Stimulated activated CD8-positive, alpha-beta memory T cell treated with anti-CD3 and anti-CD28 coated beads, Interleukin-7, amount 100 ng/mL, for 24 hours (primary cell): ENCODE data around the gene JOSD1.

Experiments used
- DNase-seq: peaks from one replicate; pipeline ENCODE4 v3.0.0-alpha.2; 2020; ENCODE audit warnings: low read depth

JOSD1 gene

DNA sequence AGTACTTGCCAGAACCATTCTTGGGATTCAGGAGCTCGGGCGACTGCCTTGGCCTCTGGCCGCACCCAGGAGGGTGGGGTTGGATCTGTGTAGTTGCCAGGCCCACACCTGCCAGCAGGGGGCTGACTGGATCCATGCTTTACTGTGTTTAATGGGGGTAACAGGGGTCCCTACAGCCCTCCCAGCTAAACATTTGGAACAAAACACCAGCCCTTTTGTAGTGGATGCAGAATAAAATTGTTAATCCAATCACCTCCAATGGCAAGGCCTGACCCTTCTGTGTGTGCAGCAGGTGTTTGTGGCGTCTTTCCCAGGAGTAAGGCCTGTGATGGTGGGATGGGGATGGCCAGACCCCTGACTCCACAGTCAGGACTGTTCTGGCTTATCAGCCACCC, 32.6 kb upstream of the JOSD1 start:
- DNase-seq = no peak

DNA sequence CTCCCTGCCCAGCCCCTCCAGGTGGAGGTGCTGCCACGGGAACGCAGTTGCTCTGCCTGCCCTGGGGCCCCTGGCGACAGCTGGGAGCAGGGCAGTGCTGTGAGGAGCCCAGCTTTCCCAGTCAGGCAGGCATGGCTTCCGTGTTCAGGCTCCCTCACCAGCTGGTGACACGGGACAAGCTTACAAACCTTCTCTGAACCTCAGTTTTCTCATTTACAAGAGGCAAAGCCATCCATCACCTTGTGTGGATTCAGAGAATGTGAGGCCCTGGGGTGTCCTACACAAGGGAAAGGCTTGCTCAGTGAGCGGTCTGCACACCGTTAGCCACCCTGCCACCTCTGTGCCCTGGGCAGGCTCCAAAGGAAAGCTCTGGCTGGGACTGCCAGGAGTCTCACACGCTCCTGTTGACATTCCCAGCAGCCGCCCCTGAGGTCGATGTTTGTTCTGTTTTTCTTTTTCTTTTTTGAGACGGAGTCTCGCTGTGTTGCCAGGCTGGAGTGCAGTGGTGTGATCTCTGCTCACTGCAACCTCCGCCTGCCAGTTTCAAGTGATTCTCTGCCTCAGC, 31.6 kb upstream of the JOSD1 start:
- DNase-seq = no peak

DNA sequence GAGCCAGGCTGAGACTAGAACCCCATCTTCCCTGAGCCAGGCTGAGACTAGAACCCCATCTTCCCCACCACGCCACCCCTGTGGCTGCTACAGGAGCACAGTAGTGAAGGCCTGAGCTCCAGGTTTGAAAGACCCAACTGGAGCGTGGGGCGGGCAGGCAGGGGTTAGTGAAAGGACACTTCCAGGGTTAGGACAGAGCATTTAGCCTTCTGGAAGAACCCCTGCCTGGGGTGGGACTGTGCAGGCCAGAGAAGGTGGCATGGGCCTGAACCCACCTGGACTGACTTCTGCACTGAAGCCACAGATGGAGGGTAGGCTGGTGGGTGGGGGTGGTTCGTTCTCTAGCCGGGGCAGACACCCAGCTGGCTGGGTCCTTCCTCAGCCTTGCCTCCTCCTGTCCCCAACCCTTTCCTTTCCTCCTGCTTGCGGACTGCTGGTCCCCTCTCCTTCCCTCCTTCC, 31.0 kb upstream of the JOSD1 start:
- no peak for DNase-seq

DNA sequence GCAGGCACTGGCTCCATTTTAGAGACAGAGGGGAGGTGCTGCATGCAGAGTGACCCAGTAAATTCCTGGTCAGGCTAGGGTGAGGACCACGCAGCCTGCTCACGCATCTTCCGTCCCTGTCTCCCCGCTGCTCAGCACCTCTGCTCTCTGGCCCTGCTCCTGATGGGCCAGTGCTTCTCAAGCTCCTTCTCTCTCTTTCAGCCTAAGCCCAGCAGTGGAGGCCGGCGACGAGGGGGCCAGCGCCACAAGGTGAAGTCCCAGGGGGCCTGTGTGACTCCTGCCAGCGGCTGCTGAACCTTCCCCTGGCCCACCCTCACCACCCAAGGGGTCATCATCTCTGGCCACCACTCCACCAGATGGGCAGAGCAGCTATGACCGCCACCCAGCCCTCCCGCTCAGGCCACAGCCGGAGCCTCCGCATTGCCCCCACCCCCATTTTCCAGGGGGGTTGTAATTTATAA, 29.7 kb upstream of the JOSD1 start:
- DNase-seq = no peak

DNA sequence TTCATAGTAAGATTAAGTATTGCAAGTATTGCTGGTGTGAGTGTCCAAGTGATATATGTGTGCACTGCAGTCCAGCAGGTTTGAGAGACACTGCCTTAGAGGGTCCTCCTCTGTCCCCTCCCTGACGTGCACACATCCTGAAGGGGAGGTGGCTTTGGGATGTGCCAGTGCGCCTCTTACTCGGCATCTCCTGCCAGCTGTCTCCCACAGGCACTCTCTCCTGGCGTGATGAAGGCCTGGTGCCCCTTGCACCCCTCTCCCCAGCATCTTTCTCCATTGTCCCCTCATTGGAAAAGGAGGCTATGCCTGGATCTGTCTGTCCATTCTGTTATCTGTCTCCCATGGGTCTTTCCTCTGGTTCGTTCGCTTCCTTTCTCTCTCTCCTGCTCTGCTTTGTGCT, 29.2 kb upstream of the JOSD1 start:
- no peak for DNase-seq

DNA sequence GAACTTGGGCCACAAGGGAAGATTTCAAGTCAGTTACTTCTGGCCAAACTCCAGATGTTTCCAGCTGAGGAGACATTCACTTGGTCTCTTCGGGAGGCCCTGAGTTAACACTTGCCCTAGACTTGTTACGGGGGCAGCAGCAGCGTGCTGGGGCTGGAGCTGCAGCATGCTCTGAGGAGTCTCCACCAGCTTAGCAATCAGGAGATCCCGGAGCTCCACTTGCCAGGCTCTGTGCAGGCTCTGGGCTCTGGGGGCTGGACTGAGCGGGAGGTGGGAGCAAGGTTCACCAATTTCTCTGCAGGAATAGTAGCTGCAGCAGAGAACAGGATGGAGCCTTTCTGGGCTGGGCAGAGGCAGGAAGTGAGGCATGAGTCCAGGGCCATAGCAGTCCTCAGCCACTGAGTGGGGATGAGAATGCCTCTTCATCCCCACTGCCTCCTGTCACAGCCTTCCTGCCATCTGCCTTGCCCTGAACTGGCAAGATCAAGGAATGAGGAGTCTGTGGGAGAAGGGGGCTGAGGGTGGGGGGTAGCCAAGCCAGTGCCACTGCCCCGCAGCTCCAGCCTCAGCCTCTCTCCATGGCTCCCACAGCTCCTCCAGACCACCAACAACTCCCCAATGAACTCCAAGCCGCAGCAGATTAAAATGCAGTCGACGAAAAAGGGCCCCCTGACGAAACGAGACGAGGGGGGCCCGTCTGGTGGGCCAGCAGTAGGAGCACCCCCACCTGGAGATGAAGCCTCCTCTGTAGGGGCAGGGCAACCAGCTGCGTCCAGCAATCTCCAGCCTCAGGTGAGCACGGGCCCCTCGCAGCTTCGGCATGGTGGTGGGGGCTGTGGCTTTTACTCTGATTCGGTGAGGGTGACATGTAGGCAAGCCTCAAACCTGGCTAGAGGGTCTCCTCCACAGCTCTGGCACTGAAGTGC, 28.4 kb upstream of the JOSD1 start:
- DNase-seq = no peak

DNA sequence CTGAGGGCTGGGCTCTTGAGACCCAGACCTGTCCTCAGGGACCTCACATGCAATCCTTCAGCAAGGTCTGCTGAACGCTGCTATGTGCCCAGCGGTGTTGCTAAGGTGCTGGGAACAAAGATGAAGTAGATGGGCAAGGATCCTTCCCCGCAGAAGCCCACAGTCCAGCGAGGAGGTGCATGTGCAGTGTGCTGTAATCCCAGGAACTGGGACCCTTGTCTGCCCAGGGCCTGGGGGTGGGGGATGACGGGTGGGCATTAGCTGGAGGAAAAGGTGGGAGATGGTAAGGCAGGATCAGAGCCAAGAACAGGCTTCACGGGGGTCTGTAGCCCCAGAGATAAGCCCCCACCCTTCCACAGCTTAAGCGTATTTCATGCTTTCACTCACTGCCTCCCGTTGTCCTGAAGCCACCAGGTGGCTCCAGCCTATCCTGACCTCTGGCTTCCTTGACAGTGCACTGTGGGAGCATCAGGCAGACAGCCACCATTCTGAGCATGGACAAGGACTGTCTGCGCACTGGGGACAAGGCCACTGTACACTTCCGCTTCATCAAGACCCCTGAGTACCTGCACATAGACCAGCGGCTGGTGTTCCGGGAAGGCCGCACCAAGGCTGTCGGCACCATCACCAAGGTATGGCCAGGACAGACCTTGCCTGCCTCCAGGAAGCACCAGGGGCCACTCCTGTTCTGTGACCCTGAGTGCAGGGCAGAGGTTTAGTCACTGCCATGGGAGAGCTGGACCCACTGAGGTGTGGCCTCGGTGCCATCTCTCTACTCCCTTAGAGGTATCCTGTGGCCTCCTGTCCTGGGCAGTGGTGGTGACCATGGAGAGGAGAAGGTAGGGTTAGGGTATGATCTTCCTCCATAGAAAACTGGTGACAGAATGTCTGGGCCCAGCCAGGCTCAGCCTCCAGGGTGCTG, 27.0 kb upstream of the JOSD1 start:
- no peak for DNase-seq

DNA sequence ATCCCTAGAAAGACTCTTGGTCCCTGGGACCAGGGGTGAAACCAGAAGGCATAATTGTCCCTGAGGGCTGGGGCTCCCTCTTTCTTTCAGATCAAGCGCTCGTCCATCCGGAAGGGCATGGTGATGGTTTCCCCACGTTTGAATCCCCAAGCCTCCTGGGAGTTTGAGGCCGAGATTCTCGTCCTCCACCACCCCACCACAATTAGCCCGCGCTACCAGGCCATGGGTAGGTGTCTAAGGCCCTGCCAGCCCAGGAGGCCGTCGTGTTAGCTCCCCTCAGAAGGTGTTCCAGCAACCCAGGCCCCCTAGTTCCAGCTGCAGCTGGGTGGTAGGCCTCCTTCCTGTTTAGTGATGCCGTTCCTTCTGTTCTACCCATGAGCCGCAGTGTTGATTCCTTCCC, 26.4 kb upstream of the JOSD1 start:
- no peak for DNase-seq

DNA sequence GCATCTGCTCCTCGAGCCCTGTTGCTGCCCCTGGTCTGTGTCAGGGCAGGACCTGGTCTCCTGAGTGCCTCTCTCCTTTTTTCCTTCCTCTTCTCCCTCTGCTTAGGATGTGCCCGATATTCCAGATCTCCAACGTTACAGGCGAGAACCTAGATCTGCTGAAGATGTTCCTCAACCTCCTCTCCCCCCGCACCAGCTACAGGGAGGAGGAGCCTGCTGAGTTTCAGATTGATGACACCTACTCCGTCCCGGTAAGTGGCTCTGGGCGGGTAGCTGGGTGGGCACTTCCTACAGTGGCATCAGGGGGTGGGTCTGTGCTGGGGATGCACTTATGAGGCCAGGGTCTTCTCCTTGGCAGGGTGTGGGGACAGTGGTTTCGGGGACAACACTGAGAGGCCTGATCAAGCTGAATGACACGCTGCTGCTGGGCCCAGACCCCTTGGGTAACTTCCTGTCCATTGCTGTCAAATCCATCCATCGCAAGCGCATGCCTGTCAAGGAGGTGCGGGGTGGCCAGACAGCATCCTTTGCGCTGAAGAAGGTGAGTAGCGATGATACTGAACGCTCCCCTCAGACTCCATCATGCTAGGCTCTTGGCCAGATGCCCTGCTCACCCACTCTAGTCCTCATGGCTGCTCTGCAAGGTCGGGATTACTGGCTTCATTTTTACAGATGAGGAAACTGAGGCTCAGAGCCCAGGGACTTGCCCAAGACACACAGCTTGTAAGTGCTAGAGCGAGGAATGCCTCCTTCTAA, 25.3 kb upstream of the JOSD1 start:
- no peak for DNase-seq

DNA sequence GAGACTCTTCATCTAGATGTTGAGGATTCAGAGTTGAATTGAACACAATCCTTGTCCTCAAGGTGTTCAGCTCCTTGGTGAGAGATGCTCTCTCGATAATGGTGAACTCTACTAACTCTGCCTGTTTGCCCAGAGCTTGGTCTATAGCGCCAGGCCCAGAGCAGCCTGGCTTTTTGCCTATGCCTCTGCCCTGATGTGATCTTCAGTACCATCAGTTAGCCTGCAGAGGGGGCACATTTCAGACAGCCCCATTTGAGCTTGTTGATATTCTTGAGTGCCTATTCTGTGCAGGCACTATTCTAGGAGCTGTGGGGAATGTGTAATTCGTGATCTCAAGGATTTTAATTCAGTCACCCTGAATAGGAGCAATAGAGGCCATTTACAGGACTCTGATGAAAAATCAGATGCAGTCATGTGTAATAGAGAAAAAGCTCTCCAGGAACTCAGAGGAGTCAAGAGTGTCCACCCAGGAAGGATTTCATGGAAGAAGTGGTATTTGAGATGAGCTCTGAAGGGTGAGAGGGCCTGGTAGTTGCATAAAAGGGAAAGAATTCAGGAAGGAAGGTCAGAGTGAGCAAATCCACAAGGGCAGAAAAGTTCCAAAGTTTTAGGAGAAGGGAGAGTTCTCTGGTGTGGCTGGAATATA, 24.3 kb upstream of the JOSD1 start:
- no peak for DNase-seq

DNA sequence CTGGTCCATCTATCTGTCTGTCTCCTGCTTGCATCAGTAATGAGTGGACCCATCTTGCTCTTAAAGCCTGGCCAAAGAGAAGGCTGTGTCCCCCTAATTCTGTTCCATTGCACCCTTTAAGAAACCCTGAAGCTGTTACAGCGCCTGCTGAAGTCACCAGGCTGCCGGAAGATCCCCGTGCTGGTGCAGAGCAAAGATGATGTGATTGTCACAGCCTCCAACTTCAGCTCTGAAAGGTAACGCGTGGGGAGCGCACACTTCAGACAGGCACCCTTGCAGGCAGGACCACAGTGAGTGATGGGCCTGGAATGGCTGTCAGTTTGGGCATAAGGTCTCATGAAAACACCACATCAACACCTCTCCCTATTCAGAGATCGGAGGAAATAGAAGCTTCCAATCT, 23.4 kb upstream of the JOSD1 start:
- DNase-seq = no peak

DNA sequence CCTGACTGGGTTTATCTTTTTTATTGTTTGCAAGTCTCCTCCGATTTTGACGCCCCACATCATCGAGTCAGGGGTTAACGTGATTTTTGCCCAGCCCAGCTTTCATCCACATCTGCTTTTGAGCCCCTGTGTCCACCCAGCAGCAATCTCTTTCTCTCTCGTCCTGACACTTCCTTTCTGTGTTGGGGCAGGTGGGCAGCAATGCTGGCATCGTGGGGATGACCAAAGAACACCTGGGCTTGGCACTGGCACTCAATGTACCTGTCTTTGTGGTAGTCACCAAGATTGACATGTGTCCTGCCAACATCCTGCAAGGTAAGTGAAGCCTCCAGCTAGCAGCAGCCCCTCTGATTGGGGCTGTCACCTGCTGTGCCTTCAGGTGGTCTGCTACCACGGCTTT, 20.8 kb upstream of the JOSD1 start:
- no peak for DNase-seq

DNA sequence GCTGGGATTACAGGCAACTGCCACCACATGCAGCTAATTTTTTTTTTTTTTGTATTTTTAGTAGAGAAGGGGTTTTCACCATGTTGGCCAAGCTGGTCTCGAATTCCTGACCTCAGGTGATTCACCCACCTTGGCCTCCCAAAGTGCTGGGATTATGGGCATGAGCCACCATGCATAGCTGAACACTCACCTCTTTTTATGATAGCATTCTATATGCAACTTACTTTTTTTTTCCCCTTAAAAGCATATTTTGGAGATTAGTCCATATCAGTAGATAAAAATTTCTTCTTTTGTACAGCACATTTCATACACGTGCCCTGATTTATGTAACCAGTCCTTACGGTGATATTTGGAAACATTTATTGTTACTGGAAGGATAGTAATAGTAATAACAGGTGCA, 19.6 kb upstream of the JOSD1 start:
- no peak for DNase-seq

DNA sequence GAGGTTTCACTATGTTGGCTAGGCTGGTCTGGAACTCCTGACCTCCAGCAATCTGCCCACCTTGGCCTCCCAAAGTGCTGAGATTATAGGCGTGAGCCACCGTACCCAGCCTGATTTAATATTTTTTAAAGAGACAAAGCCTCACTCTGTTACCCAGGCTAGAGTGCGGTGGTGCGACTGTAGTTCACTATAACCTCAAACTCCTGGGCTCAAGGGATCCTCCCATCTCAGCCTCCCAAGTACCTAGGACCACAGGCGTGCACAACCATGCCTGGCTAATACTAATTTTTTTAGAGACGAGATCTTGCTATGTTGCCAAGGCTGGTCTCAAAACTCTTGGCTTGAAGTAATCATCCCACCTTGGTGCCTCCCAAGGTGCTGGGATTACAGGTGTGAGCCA, 18.5 kb upstream of the JOSD1 start:
- no peak for DNase-seq

DNA sequence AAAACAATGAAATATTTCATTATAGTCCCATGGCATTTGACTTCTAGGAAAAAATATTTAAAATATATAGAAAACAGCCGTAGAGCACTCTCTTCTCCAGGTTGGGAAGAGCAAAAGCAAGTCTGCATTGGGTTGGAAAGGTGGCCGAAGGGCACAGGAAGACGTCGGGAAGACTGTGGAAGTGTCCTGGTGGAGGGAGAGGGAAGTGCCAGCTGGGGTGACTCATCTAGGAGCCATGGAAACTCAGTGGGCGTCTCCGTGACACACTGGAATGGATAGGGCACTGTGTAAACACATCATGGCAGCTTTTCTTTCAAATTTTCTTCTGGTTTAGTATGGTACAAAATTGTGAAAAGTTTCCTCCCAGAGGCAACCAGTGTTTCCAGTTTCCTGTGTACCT, 17.7 kb upstream of the JOSD1 start:
- DNase-seq = no peak

DNA sequence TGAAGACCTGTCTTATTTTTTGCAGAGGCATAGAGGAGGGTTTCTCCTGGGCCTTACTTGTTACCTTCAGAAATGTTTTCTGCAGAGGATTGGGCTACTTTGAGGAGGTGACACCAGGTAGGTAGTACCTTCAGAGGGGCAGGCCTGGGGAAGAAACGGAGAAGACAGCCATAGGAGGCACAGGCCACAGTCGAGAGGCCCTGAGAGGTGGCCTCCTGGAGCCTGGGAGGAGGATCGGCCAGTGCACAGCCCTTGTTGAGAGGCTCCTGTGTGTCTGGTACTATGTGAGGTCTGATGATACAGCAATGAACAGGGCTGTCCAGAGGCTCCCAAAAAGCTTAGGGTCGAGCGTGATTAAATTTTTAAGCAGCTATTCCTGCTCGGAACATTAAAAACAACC, 16.5 kb upstream of the JOSD1 start:
- no peak for DNase-seq

DNA sequence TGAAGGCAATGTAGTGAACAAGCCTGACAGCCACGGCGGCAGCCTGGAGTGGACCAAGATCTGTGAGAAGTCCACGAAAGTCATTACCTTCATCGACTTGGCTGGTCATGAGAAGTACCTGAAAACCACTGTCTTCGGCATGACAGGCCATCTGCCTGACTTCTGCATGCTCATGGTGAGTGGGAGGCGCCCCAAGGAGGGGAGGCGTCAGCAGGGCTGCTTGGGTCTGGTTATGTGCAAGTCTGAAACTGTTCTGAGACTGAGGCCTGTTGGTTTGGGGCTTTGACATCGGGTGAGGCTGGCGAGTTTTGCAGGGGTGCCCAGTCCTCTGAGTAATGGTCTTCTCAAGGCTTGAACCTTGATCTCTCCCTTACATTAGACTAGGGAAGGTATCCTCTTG, 16.1 kb upstream of the JOSD1 start:
- no peak for DNase-seq

DNA sequence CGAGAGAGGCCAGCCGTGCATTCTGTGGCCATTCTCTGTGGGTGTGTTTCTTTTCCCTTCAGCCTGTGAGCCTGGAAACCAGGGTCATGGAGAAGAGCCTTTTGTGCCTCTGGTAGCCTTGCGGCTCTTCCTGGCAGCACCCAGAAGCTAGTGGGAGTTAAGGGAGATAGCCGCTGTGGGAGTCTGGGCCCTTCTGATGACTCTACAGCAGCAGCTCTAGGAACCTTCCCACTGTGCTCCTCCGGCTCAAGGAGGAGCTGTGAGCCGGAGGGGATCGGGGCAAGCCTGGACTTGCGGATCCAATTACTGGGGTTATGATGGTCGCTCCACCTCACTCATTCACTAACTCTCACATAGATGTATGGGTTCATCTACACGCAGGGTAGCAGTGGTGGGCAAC, 15.5 kb upstream of the JOSD1 start:
- no peak for DNase-seq

DNA sequence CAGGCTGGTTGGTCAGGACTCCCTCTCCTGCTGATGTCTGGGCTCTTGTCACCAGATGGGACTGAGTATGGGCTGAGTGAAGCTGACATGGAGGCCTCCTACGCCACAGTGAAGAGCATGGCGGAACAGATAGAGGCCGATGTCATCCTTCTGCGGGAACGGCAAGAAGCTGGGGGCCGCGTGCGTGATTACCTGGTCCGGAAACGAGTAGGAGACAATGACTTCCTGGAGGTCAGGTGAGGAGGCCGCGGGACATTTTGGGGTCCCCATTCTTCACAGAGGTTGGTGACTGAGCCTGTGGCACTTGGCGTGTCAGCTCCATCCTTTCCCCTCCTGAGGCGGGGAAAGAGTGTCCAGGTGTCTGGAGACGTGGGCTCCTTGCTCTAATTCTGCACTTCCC, 15.1 kb upstream of the JOSD1 start:
- no peak for DNase-seq

DNA sequence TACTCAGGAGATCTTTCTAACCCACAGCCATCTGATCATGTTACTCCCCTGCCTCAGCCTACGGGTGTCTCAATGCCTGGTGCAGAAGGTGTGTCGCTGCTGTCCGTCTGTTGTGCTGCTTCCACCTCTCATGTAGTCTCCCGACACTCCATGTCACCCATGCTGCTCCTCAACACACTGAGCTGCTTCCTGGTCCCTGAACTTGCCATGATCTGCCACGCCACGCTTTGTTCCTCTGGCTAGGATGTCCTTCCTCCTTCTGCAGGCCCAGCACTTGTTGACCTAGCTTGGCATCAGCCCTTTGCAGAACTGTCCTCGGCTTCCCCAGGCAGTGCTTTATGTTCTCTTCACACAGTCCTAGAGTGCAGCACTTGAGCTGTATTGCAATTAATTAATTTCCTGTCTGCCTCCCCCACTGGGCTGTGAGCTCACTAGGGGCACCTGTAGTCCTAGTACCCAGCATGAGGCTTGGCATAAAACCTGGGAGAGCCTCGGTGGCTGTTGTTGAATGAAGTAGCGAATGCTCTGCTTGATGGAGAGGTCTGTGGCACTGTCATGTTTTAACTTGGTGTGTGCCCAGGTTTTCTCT, 14.5 kb upstream of the JOSD1 start:
- DNase-seq = no peak

DNA sequence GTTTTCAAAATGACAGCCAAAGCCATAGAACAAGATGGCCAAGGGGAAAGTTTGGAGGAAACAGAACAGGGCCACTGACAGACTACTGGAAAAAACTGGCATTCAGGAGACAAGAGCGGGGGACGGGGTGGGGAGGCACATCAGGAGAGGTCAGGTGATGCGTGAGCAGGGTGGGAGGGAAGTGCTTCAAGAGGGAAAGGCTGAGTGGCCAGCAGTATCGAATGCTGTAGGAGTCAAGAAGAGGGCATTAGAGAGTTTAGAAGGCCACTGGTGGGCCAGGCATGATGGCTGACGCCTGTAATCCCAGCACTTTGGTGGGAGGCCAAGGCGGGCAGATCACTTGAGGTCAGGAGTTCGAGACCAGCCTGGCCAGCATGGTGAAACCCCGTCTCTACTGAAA, 13.2 kb upstream of the JOSD1 start:
- DNase-seq = no peak
